OCI-LY3 (cell line): ENCODE results near the gene BEST4.
A peak's percentile ranks its signal among the peaks of the same experiment; 100 is the strongest.
"Not testable (repeated sequence)": the region's sequence is repeated elsewhere in the genome, so short reads cannot be mapped to it uniquely, and the experiment has no call there.

ENCODE experiments used
- H2AFZ ChIP-seq: fragments of 200-600, 300-600 bp; shearing (Covaris generic); 2 replicates; pipeline ENCODE4 v1.6.0; 2014; ENCODE audit warnings: antibody characterized with exemption, low read depth, low read length
- H3K27ac ChIP-seq: fragments of 200-600, 300-600 bp; sonication (generic); 2 replicates; pipeline ENCODE4 v1.5.1; 2014; ENCODE audit warnings: mild to moderate bottlenecking, low read length, moderate library complexity, mixed read lengths
- H3K27me3 ChIP-seq: fragments of 200-600, 300-600 bp; sonication (generic); 2 replicates; pipeline ENCODE4 v1.6.1; 2014; ENCODE audit warnings: low read depth, low read length, mixed read lengths
- H3K36me3 ChIP-seq: fragments of 200-600, 300-600 bp; sonication (generic); replicated peaks from 2 replicates; pipeline ENCODE3; 2014; ENCODE audit warnings: low read depth, low read length, mixed read lengths
- H3K4me1 ChIP-seq: fragments of 300-600, 200-600 bp; sonication (generic); 2 replicates; pipeline ENCODE4 v1.6.1; 2014; ENCODE audit warnings: low read length, mixed read lengths
- H3K4me2 ChIP-seq: fragments of 200-600, 300-600 bp; sonication (generic); 2 replicates; pipeline ENCODE4 v1.6.1; 2014; ENCODE audit warnings: low read length, mixed read lengths
- H3K4me3 ChIP-seq: fragments of 300-600, 200-600 bp; sonication (generic); 2 replicates; pipeline ENCODE4 v1.5.1; 2014; ENCODE audit warnings: antibody characterized with exemption, mild to moderate bottlenecking, low read length, moderate library complexity
- H3K79me2 ChIP-seq: fragments of 300-600, 200-600 bp; shearing (Covaris generic); 2 replicates; pipeline ENCODE4 v1.6.1; 2014; ENCODE audit warnings: mild to moderate bottlenecking, low read length, mixed read lengths
- H3K9ac ChIP-seq: fragments of 300-600, 200-600 bp; shearing (Covaris generic); 2 replicates; pipeline ENCODE4 v1.6.0; 2014; ENCODE audit warnings: mild to moderate bottlenecking, low read length, moderate library complexity
- H3K9me3 ChIP-seq: fragments of 200-600, 300-600 bp; shearing (Covaris generic); 2 replicates; pipeline ENCODE4 v1.6.1; 2014; ENCODE audit warnings: low read length, mixed read lengths; ENCODE audit not compliant: insufficient read depth
- H4K20me1 ChIP-seq: fragments of 200-600, 300-600 bp; sonication (generic); 2 replicates; pipeline ENCODE4 v1.6.1; 2016; ENCODE audit warnings: low read length, mixed read lengths; ENCODE audit not compliant: insufficient read depth
- EZH2phosphoT487 ChIP-seq: fragments of 200-600 bp; shearing (Covaris generic); IDR thresholded peaks from 2 replicates; pipeline ENCODE4 v1.6.1; 2018; ENCODE audit warnings: antibody characterized with exemption, mixed run types, low read depth
- TF ChIP-seq, protein P1 (sequence below): fragments of 200-600, 300-600 bp; sonication (generic); IDR thresholded peaks from 2 replicates; pipeline ENCODE4 v1.5.1; 2014; ENCODE audit warnings: antibody characterized with exemption, low read length, low read depth

The BEST4 gene

DNA sequence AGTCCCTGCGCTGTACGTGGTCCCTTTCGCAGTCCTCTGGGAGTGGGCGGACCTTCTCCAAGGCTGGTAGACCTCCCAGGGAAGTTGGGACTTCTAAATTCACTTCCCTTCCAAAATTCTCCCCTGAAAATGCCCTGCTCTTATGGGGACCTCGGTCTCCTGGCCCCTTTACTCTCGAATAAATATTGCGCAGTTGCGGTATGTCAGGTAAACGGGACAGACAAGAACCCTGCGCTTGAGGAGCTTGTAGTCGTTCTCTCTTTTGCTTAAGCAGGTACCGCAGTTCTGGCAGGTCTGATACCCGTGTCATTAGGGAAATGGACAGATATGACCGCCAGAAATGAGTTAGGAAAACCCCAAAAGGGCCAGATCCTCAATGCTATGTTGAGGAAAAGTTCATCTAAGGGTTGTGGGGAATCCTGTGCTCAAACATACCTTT, 47.8 kb downstream of the BEST4 start:
- H3K4me1 ChIP-seq, result peaks cover 6% of the 10 kb centered on the region; the same call in 1 of the 2 replicates
- peak overlapping the region; percentile 98 for H3K9ac ChIP-seq
- no peaks in the 10 kb centered on the region for H4K20me1 ChIP-seq
- H2AFZ ChIP-seq, result 0 out of 2 replicates have a peak overlapping the region, but pooled peaks have one; percentile 3
- no peaks in the 10 kb centered on the region for H3K9me3 ChIP-seq
- TF ChIP-seq EZH2phosphoT487, result no peak
- TF ChIP-seq, protein P1, sequence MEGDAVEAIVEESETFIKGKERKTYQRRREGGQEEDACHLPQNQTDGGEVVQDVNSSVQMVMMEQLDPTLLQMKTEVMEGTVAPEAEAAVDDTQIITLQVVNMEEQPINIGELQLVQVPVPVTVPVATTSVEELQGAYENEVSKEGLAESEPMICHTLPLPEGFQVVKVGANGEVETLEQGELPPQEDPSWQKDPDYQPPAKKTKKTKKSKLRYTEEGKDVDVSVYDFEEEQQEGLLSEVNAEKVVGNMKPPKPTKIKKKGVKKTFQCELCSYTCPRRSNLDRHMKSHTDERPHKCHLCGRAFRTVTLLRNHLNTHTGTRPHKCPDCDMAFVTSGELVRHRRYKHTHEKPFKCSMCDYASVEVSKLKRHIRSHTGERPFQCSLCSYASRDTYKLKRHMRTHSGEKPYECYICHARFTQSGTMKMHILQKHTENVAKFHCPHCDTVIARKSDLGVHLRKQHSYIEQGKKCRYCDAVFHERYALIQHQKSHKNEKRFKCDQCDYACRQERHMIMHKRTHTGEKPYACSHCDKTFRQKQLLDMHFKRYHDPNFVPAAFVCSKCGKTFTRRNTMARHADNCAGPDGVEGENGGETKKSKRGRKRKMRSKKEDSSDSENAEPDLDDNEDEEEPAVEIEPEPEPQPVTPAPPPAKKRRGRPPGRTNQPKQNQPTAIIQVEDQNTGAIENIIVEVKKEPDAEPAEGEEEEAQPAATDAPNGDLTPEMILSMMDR, result no peak
- H3K36me3 ChIP-seq, result peaks cover 12% of the 10 kb centered on the region
- H3K27me3 ChIP-seq, result no peaks in the 10 kb centered on the region
- peak overlapping the region; percentile 98 for H3K4me3 ChIP-seq
- peak overlapping the region; percentile 77 for H3K27ac ChIP-seq
- peaks cover 36% of the 10 kb centered on the region for H3K79me2 ChIP-seq
- H3K4me2 ChIP-seq, result peak overlapping the region; percentile 93

DNA sequence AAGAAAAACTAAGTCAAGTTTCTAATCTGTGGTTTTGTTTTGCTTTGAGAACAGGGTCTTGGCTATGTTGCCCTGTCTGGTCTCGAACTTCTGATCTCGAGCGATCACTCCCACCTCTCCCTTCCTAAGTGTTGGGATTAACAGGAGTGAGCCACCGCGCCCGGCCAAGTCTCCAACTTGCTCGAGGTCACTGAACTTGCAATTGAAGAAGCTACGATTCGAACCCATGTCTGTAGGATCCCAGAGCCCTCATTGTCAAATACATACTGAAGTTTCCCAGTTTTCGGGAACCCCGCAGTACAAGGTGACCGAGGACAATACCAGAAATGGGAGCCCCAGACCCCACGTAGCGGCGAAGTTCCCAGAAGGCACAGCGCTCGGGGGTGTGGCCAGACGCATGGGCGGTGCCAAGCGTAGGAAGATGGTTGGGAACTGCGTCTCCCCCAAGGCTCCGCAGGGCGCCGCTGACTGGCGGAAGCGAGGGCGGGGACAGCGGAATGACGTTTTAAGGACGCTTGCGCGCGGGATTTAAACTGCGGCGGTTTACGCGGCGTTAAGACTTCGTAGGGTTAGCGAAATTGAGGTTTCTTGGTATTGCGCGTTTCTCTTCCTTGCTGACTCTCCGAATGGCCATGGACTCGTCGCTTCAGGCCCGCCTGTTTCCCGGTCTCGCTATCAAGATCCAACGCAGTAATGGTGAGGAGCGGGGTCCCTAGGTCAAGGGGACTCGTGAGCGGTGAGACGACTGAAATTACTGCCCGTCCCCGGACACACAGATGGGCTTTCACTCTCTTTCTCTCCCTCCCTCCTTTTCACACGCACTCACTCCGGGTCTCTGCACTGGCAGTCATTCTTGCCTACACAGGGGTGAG, 48.4 kb downstream of the BEST4 start, which contains the start of gene KIF2C:
KIF2C (plus strand) TSS at position 531 of the 872 bp plus-strand sequence; CDS start at position 627, 96 bp downstream.
- H3K27ac ChIP-seq, result peak within 1 kb of the TSS; percentile 77
- H3K27me3 ChIP-seq, result no peaks in the 10 kb centered on the region

DNA sequence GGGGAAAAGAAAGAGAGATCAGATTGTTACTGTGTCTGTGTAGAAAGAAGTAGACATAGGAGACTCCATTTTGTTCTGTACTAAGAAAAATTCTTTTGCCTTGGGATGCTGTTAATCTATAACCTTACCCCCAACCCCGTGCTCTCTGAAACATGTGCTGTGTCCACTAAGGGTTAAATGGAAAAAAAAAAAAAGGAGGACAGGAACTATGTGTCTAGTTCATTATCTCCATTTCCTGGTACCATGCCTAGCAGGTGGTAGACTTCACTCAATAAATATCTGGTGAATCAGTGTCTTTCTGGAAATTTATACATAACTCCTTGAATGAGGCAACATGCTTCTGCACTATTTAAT, 49.0 kb downstream of the BEST4 start:
- H3K36me3 ChIP-seq, H3K9me3 ChIP-seq, H3K27me3 ChIP-seq, H4K20me1 ChIP-seq, H3K4me1 ChIP-seq, H2AFZ ChIP-seq: not testable (repeated sequence)
- H3K4me3 ChIP-seq, result peak overlapping the region; percentile 98
- peak overlapping the region; percentile 80 for H3K9ac ChIP-seq
- H3K27ac ChIP-seq, result peak overlapping the region; percentile 77; the same call in 1 of the 2 replicates
- peaks cover 30% of the 10 kb centered on the region for H3K79me2 ChIP-seq
- H3K4me2 ChIP-seq, result peak overlapping the region; percentile 85

More for the DNA sequence above, 48.4 kb downstream of the BEST4 start, which contains the start of gene KIF2C:
- peak within 1 kb of the TSS; percentile 93 for H3K4me2 ChIP-seq
- H3K79me2 ChIP-seq, result peaks cover 36% of the 10 kb centered on the region
- 0 out of 2 replicates have a peak within 1 kb of the TSS, but pooled peaks have one; percentile 3 for H2AFZ ChIP-seq
- H3K36me3 ChIP-seq, result peaks cover 12% of the 10 kb centered on the region
- no peaks in the 10 kb centered on the region for H3K9me3 ChIP-seq
- TF ChIP-seq, protein P1, result no peak
- no peak for TF ChIP-seq EZH2phosphoT487
- peak within 1 kb of the TSS; percentile 98 for H3K9ac ChIP-seq
- peaks cover 6% of the 10 kb centered on the region; the same call in 1 of the 2 replicates for H3K4me1 ChIP-seq
- peak within 1 kb of the TSS; percentile 98 for H3K4me3 ChIP-seq
- no peaks in the 10 kb centered on the region for H4K20me1 ChIP-seq

DNA sequence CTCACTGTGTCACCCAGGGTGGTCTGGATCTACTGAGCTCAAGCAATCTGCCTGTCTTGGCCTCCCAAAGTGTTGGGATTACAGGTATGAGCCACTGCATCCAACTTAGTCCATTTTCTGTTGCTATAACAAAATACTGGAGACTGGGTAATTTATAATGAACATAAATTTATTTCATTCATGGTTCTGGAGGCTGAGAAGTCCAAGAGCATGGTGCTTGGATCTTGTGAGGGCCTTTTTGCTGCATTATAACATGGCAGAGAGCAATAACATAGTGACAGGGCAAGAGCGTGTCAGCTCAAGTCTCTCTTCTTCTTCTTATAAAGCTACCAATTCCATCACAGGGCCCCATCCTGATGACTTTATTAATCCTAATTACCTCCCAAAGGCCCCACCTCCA, 52.0 kb downstream of the BEST4 start:
- H3K36me3 ChIP-seq, result no peaks in the 10 kb centered on the region
- H3K4me1 ChIP-seq, result peaks cover 16% of the 10 kb centered on the region
- H4K20me1 ChIP-seq, result no peaks in the 10 kb centered on the region
- H3K9me3 ChIP-seq, result no peaks in the 10 kb centered on the region
- no peak overlapping the region for H2AFZ ChIP-seq
- no peak overlapping the region for H3K4me3 ChIP-seq
- H3K4me2 ChIP-seq, result no peak overlapping the region
- H3K79me2 ChIP-seq, result peaks cover 13% of the 10 kb centered on the region
- no peaks in the 10 kb centered on the region for H3K27me3 ChIP-seq
- no peak overlapping the region for H3K27ac ChIP-seq
- TF ChIP-seq EZH2phosphoT487, result no peak
- TF ChIP-seq, protein P1, result no peak
- no peak overlapping the region for H3K9ac ChIP-seq
